Mesangial cell (primary cell): Measurements from ENCODE around the gene ELOA2. TPM values are rescaled to one million over a fixed set of nuclear protein-coding genes. Genes with fewer than 3 reads are reported as not detected.

Source experiments
- total RNA-seq: library from RNA; depleted of rRNA; stranded (reverse); fragments of >200 nt; gene quantifications from 2 replicates; pipeline ENCODE4 v1.2.3, GENCODE V29; 2015

ELOA2 gene
- total RNA-seq = not detected in 2 replicates

GRCh38 chr18:47035156-47035671 is at the start of gene ELOA2:
Gene ELOA2, minus strand, starts transcription at chr18:47035621. Its CDS starts 357 bp downstream, at chr18:47035264.

Other genes starting within 250 kb of the ELOA2 start
- 7.2 and 8.0 TPM in 2 replicates for gene PIAS2, start 118.1 kb downstream of the ELOA2 start, total RNA-seq
- gene KATNAL2, start 118.0 kb downstream of the ELOA2 start, total RNA-seq = 0.98 and 3.0 TPM in 2 replicates
- gene HDHD2, start 114.9 kb upstream of the ELOA2 start, total RNA-seq = 9.1 and 11.9 TPM in 2 replicates
- 5.7 and 10.4 TPM in 2 replicates for gene IER3IP1, start 140.7 kb upstream of the ELOA2 start, total RNA-seq
- not detected in 2 replicates for gene SKOR2, start 216.0 kb upstream of the ELOA2 start, total RNA-seq